Liver (tissue), 3 donors: Measurements from ENCODE around the gene PHF12.

Experiments used
- ATF3 ChIP-seq: IDR thresholded peaks from 2 replicates; pipeline ENCODE4 v1.6.1; 2016; ENCODE audit warnings: antibody characterized with exemption
- CTCF ChIP-seq: fragments of 150-350 bp; IDR thresholded peaks from 2 replicates; pipeline ENCODE4 v1.5.1; 2017; ENCODE audit warnings: improper control_type of control experiment, low read depth, low read length; ENCODE audit not compliant: missing input control
- EGR1 ChIP-seq, 2 donors: IDR thresholded peaks; 2 replicates each; pipeline ENCODE4 v1.6.1; 2016 to 2018; ENCODE audit warnings: antibody characterized with exemption in 2 of 2, low read depth in 2 of 2
- FOXA1 ChIP-seq: IDR thresholded peaks from 2 replicates; pipeline ENCODE4 v1.6.1; 2016; ENCODE audit warnings: antibody characterized with exemption
- GABPA ChIP-seq, 2 donors: IDR thresholded peaks in 1 of 2; conservative IDR thresholded peaks in 1 of 2; 2 replicates each; pipeline ENCODE4 v1.6.1; 2016; ENCODE audit warnings: antibody characterized with exemption in 2 of 2, mild to moderate bottlenecking in 1 of 2, moderate library complexity in 1 of 2
- JUND ChIP-seq, 2 donors: IDR thresholded peaks; 2 replicates each; pipeline ENCODE4 v1.6.1; 2016; ENCODE audit warnings: antibody characterized with exemption in 2 of 2
- MAX ChIP-seq: IDR thresholded peaks from 2 replicates; pipeline ENCODE4 v1.6.1; 2016; ENCODE audit warnings: antibody characterized with exemption
- REST ChIP-seq: IDR thresholded peaks from 2 replicates; pipeline ENCODE4 v1.6.1; 2016; ENCODE audit warnings: antibody characterized with exemption, mild to moderate bottlenecking
- RXRA ChIP-seq, 2 donors: IDR thresholded peaks; 2 replicates each; pipeline ENCODE4 v1.6.1; 2017 to 2018; ENCODE audit warnings: antibody characterized with exemption in 2 of 2, mild to moderate bottlenecking in 1 of 2
- TAF1 ChIP-seq: conservative IDR thresholded peaks from 2 replicates; pipeline ENCODE4 v1.6.1; 2016; ENCODE audit warnings: antibody characterized with exemption, mild to moderate bottlenecking
- YY1 ChIP-seq: IDR thresholded peaks from 2 replicates; pipeline ENCODE4 v1.6.1; 2016; ENCODE audit warnings: antibody characterized with exemption, mild to moderate bottlenecking
- donor health status: healthy.
- donor health status: healthy.

- no peak for TF ChIP-seq MAX
- no peak for TF ChIP-seq FOXA1
- TF ChIP-seq CTCF, result no peak
- TF ChIP-seq YY1, result no peak
- TF ChIP-seq TAF1, result no peak
- no peak for TF ChIP-seq REST
- TF ChIP-seq JUND (IDR thresholded peaks at IDR 0.05), result no peak
- no peak for TF ChIP-seq ATF3
- TF ChIP-seq EGR1 (IDR thresholded peaks at IDR 0.05; ENCODE audit: low read depth in 2 of 2), result no peak
- TF ChIP-seq RXRA (IDR thresholded peaks at IDR 0.05), result no peak
- no peak for TF ChIP-seq GABPA (IDR thresholded peaks at IDR 0.05 in 1 of 2, conservative IDR thresholded peaks at IDR 0.05 in 1 of 2)
Observed at GRCh38 chr17:28874750-28875149, 76.6 kb downstream of the PHF12 start.
